22Rv1 (cell line): ENCODE measurements around the gene STXBP6.
A peak's percentile ranks its signal among the peaks of the same experiment; 100 is the strongest.

ENCODE experiments used
- H3K27ac ChIP-seq: fragments of 450-650 bp; 2 replicates; pipeline ENCODE4 v1.5.1; 2017
- ZFX ChIP-seq: fragments of 450-650 bp; IDR thresholded peaks from 2 replicates; pipeline ENCODE4 v1.6.1; 2017; ENCODE audit warnings: antibody characterized with exemption, borderline replicate concordance
- TF ChIP-seq, protein P1 (sequence below): fragments of 450-650 bp; IDR thresholded peaks from 2 replicates; pipeline ENCODE4 v1.5.1; 2017; ENCODE audit warnings: mild to moderate bottlenecking

Gene STXBP6

DNA sequence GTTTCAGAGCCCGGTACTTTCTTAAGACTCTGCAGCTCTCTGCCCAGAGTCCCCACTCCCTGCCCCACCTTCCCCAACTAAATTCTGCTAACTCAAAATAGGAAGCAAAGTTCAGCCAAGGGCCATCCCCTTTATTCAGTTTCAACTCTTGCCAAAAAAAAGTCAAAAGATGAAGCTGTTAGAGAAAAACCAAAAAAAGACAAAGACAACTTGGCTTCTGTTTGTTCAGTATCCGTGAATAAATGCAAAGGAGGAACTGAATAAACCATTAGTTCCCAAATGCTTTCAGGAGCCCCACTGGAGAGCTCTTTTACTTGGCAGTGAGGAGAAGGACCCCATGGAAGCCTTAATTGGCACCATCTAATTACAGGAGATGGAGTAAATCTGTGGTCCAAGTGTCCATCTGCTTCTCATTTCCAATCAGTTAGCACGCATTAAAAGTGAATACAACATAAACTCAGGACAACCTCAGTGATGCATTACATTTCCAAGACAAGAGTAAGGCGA lies 260.5 kb downstream of the STXBP6 start:
- TF ChIP-seq, protein P1, sequence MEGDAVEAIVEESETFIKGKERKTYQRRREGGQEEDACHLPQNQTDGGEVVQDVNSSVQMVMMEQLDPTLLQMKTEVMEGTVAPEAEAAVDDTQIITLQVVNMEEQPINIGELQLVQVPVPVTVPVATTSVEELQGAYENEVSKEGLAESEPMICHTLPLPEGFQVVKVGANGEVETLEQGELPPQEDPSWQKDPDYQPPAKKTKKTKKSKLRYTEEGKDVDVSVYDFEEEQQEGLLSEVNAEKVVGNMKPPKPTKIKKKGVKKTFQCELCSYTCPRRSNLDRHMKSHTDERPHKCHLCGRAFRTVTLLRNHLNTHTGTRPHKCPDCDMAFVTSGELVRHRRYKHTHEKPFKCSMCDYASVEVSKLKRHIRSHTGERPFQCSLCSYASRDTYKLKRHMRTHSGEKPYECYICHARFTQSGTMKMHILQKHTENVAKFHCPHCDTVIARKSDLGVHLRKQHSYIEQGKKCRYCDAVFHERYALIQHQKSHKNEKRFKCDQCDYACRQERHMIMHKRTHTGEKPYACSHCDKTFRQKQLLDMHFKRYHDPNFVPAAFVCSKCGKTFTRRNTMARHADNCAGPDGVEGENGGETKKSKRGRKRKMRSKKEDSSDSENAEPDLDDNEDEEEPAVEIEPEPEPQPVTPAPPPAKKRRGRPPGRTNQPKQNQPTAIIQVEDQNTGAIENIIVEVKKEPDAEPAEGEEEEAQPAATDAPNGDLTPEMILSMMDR: no peak
- TF ChIP-seq ZFX: no peak
- H3K27ac ChIP-seq: peak overlapping the region; percentile 65

DNA sequence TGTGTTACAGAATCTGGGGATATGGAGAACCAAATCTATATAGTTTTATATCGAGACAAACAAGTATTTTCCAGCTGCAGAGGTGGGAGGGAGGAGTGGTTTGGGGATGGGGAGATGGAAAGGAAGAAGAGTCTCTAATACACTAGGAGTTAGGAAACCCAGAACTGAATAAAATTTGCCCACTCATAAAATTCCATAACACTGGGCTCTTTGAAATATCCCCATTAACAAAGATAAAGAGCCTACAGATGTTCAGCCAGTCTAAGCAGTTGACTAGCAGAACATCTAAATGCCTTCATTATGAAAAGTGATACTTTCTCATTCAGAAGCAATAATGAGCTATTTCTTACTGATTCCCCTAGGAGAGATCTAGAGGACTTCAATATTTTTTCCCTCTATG lies 264.2 kb downstream of the STXBP6 start:
- H3K27ac ChIP-seq: no peak overlapping the region
- TF ChIP-seq ZFX: no peak
- TF ChIP-seq, protein P1: no peak

DNA sequence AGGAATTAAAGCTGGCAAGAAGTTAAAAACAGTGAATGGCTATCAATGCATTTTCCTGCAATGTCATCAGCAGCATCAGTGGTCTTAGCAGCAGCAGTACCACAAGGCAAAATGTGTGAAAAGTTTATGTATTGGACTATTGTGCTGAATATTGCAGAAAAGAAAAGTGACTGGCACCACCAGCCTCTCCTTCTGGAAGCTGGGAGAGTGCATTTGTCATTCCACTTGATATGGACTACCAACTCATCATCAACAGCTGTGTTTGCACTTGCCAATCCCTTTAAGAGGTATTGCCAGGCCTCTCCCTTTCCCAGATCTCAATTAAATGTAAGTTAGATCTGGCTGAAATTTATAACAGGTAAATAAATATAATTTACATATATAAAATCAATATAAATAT lies 265.0 kb downstream of the STXBP6 start:
- TF ChIP-seq, protein P1: no peak
- no peak for TF ChIP-seq ZFX
- no peak overlapping the region for H3K27ac ChIP-seq

DNA sequence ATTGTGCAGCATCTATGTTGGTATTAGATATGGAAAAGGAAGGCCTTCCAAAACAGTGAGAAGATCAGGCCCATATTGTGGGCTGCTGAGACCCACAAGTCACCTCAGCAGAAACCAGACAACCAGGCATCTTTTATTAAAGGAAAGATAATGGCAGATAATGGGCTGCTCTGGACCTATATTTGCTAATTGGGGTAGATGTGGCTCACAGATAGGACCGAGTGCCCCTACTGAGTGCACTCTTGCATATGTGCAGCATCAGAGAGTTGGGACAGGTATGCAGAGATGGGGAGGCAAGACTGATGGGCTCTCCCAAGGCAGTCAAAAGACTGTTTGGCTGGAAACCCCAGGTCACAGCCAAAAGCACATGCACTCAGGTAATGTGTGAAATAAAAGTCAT lies 266.2 kb downstream of the STXBP6 start:
- TF ChIP-seq, protein P1: no peak
- no peak for TF ChIP-seq ZFX
- H3K27ac ChIP-seq: no peak overlapping the region

DNA sequence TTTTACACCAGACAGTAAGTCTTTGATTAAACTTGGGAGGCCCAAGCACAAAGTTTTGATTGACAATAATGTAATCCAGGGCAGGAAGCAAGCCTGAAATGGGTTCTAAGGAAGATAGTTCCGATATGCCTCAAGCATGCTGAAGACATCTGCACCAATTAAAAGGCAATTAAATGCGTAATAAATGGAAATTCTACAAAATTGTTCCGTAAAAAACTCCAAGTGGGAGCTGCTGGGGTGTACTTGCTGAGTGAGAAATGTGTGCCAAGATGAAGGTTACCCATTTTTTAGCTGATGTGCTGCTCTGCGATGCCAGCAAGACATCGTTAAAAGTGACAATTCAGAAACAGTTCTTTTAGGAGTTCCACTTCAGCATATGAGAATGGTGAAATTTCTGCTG lies 269.7 kb downstream of the STXBP6 start:
- no peak for TF ChIP-seq ZFX
- TF ChIP-seq, protein P1: no peak
- H3K27ac ChIP-seq: no peak overlapping the region

DNA sequence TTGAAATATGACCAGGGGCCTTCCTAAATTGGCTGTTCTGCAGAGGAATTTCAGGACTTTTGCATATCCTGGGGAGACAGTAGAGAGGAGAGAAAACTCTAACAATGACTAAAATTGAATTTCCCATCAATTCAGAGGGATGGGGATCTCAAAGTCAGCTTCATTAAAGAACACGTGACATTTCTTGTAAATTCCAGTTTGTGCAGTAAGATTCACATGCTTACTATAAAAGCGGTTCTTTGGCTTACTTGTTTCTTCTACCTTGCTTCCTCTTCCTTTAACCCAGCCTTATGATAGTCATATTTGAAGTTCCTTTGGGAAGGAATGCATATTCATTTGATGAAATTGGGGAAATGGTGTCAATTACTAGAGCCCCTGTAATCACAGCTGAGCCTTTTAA lies 272.3 kb downstream of the STXBP6 start:
- H3K27ac ChIP-seq: no peak overlapping the region
- TF ChIP-seq, protein P1: no peak
- TF ChIP-seq ZFX: no peak

DNA sequence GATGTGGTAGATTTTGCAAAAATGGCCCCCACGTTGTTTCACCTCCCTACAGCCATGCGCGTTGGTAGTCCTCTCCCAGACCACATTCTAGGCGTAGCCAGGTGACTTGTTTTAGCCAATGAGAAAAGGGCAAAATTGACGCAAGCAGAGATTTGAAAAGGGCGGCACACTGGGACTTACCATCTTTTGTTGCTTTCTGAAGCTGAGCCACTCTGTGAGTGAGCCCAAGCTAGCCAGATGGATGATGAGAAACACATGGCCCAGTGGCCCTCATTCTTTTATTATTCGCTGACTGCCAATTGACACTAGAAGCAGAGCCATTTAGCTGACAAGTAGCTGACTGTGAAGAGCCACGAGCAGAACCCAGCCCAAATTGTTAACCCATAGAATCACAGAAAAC lies 274.0 kb downstream of the STXBP6 start:
- H3K27ac ChIP-seq: no peak overlapping the region
- TF ChIP-seq, protein P1: no peak
- no peak for TF ChIP-seq ZFX
